PC-3 (cell line): Measurements from ENCODE around the gene KAZN.

Experiments used
- EZH2 ChIP-seq: fragments of 300-600 bp; sonication (generic); IDR thresholded peaks from one replicate; pipeline ENCODE4 v1.6.1; 2017; ENCODE audit warnings: antibody characterized with exemption, mild to moderate bottlenecking, low read length; ENCODE audit not compliant: unreplicated experiment
- EZH2phosphoT487 ChIP-seq: fragments of 300-600 bp; sonication (generic); IDR thresholded peaks from 2 replicates; pipeline ENCODE4 v1.6.1; 2018; ENCODE audit warnings: mild to moderate bottlenecking, antibody characterized with exemption, low read length, borderline replicate concordance
- TF ChIP-seq, protein P1 (sequence below): fragments of 300-600 bp; sonication (generic); conservative IDR thresholded peaks from 2 replicates; pipeline ENCODE4 v1.5.1; 2017; ENCODE audit warnings: antibody characterized with exemption, low read depth, mild to moderate bottlenecking, low read length

DNA sequence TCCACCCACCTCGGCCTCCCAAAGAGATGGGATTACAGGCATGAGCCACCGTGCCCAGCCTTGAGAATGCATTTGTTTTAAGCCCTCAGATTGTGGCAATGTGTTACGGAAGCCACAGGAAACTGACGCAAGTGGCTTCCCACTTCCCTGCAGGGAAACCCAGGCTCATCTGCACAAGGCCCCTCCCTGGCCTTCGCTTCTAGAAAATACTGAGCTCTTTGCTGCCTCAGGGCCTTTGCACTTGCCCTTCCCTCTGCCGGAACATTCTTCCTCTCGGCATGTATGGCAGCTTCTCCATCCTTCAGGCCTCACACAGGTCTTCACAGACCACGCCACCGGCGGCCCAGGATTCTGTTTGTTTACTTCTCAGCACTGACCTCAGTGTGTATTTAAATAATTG is 418.0 kb downstream of the KAZN start:
- TF ChIP-seq, protein P1, sequence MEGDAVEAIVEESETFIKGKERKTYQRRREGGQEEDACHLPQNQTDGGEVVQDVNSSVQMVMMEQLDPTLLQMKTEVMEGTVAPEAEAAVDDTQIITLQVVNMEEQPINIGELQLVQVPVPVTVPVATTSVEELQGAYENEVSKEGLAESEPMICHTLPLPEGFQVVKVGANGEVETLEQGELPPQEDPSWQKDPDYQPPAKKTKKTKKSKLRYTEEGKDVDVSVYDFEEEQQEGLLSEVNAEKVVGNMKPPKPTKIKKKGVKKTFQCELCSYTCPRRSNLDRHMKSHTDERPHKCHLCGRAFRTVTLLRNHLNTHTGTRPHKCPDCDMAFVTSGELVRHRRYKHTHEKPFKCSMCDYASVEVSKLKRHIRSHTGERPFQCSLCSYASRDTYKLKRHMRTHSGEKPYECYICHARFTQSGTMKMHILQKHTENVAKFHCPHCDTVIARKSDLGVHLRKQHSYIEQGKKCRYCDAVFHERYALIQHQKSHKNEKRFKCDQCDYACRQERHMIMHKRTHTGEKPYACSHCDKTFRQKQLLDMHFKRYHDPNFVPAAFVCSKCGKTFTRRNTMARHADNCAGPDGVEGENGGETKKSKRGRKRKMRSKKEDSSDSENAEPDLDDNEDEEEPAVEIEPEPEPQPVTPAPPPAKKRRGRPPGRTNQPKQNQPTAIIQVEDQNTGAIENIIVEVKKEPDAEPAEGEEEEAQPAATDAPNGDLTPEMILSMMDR = no peak
- TF ChIP-seq EZH2phosphoT487 = no peak
- no peak for TF ChIP-seq EZH2
